H9 (cell line): ENCODE measurements around the gene CNIH1. TPM values are rescaled to one million over a fixed set of nuclear protein-coding genes. Genes with fewer than 3 reads are reported as not detected.

Experiments used
- DNase-seq: peaks from one replicate; pipeline ENCODE4 v3.0.0-alpha.2; 2017
- H2AFZ ChIP-seq: one replicate; pipeline ENCODE4 v1.6.1; 2013; ENCODE audit warnings: mild to moderate bottlenecking, low read length, control low read depth, moderate library complexity
- H2AK5ac ChIP-seq: 2 replicates; pipeline ENCODE4 v1.6.1; 2013; ENCODE audit warnings: low read length, control low read depth, mixed read lengths; ENCODE audit not compliant: insufficient read length
- H2BK120ac ChIP-seq: one replicate; pipeline ENCODE4 v1.6.1; 2013; ENCODE audit warnings: low read depth, mild to moderate bottlenecking, low read length, control low read depth, inconsistent platforms; ENCODE audit not compliant: poor library complexity, severe bottlenecking
- H2BK12ac ChIP-seq: 2 replicates; pipeline ENCODE4 v1.6.1; 2013; ENCODE audit warnings: low read length, control low read depth, mixed read lengths, low read depth; ENCODE audit not compliant: insufficient read length
- H2BK15ac ChIP-seq: 2 replicates; pipeline ENCODE4 v1.6.1; 2013; ENCODE audit warnings: low read depth, low read length, control low read depth
- H2BK20ac ChIP-seq: one replicate; pipeline ENCODE4 v1.6.1; 2013; ENCODE audit warnings: low read depth, mild to moderate bottlenecking, low read length, control low read depth, inconsistent platforms; ENCODE audit not compliant: poor library complexity, severe bottlenecking
- H2BK5ac ChIP-seq: 2 replicates; pipeline ENCODE4 v1.6.1; 2013; ENCODE audit warnings: low read length, control low read depth, mixed read lengths; ENCODE audit not compliant: insufficient read length
- H3K14ac ChIP-seq: 2 replicates; pipeline ENCODE4 v1.6.1; 2013; ENCODE audit warnings: low read length, control low read depth; ENCODE audit not compliant: insufficient read depth
- H3K18ac ChIP-seq: 2 replicates; pipeline ENCODE4 v1.6.1; 2013; ENCODE audit warnings: low read depth, mild to moderate bottlenecking, mixed read lengths, low read length, control low read depth; ENCODE audit not compliant: insufficient read length
- H3K23ac ChIP-seq: 2 replicates; pipeline ENCODE4 v1.6.1; 2013; ENCODE audit warnings: low read length, control low read depth, mixed read lengths, low read depth; ENCODE audit not compliant: insufficient read length
- H3K23me2 ChIP-seq: 2 replicates; pipeline ENCODE4 v1.6.1; 2013; ENCODE audit warnings: low read depth, mild to moderate bottlenecking, mixed read lengths, low read length, control low read depth; ENCODE audit not compliant: insufficient read length, poor library complexity, severe bottlenecking
- H3K27ac ChIP-seq: 2 replicates; pipeline ENCODE4 v1.5.1; 2013; ENCODE audit warnings: low read length, control low read depth, mixed read lengths, low read depth; ENCODE audit not compliant: insufficient read length
- H3K27me3 ChIP-seq: 2 replicates; pipeline ENCODE4 v1.6.1; 2013; ENCODE audit warnings: low read length, control low read depth, inconsistent platforms; ENCODE audit not compliant: insufficient read depth
- H3K4ac ChIP-seq: 2 replicates; pipeline ENCODE4 v1.6.1; 2013; ENCODE audit warnings: low read depth, mild to moderate bottlenecking, control low read depth, inconsistent platforms, low read length, moderate library complexity
- H3K4me1 ChIP-seq: 2 replicates; pipeline ENCODE4 v1.6.1; 2013; ENCODE audit warnings: low read length, control low read depth, inconsistent platforms; ENCODE audit not compliant: insufficient read depth
- H3K4me2 ChIP-seq: 2 replicates; pipeline ENCODE4 v1.6.1; 2013; ENCODE audit warnings: low read length, control low read depth, mixed read lengths; ENCODE audit not compliant: insufficient read length, insufficient read depth
- H3K56ac ChIP-seq: 2 replicates; pipeline ENCODE4 v1.6.1; 2013; ENCODE audit warnings: low read depth, mild to moderate bottlenecking, mixed read lengths, low read length, control low read depth; ENCODE audit not compliant: insufficient read length
- H3K79me1 ChIP-seq: 2 replicates; pipeline ENCODE4 v1.6.1; 2013; ENCODE audit warnings: low read depth, mild to moderate bottlenecking, moderate library complexity, low read length, control low read depth, inconsistent platforms; ENCODE audit not compliant: insufficient read depth, poor library complexity, severe bottlenecking
- H3K79me2 ChIP-seq: 2 replicates; pipeline ENCODE4 v1.6.1; 2013; ENCODE audit warnings: low read length, control low read depth, inconsistent platforms; ENCODE audit not compliant: insufficient read depth
- H3K9ac ChIP-seq: 2 replicates; pipeline ENCODE4 v1.6.1; 2013; ENCODE audit warnings: low read length, control low read depth, mixed read lengths; ENCODE audit not compliant: insufficient read length; ENCODE audit errors: extremely low read depth
- H3K9me3 ChIP-seq: one replicate; pipeline ENCODE4 v1.6.1; 2013; ENCODE audit warnings: low read depth, low read length, inconsistent platforms; ENCODE audit not compliant: control insufficient read depth
- H3T11ph ChIP-seq: one replicate; pipeline ENCODE4 v1.6.1; 2013; ENCODE audit warnings: mild to moderate bottlenecking, low read length, control low read depth, inconsistent platforms
- H4K20me1 ChIP-seq: one replicate; pipeline ENCODE4 v1.6.1; 2013; ENCODE audit not compliant: control insufficient read depth, insufficient read length, insufficient read depth
- H4K5ac ChIP-seq: 2 replicates; pipeline ENCODE4 v1.6.1; 2013; ENCODE audit warnings: low read depth, mild to moderate bottlenecking, mixed read lengths, low read length, control low read depth; ENCODE audit not compliant: insufficient read length
- H4K8ac ChIP-seq: replicated peaks from 2 replicates; pipeline ENCODE4 v1.6.1; 2013; ENCODE audit warnings: low read length, control low read depth, mixed read lengths, low read depth; ENCODE audit not compliant: insufficient read length
- H4K91ac ChIP-seq: 2 replicates; pipeline ENCODE4 v1.6.1; 2013; ENCODE audit warnings: low read depth, mild to moderate bottlenecking, moderate library complexity, mixed read lengths, low read length, control low read depth; ENCODE audit not compliant: insufficient read length
- H3K27ac Mint-ChIP-seq, 3 experiments: 2 replicates in 2 of 3; 3 replicates in 1 of 3; pipeline ENCODE4 v1.8.0; 2020 to 2021; ENCODE audit warnings: mixed read lengths in 3 of 3, mild to moderate bottlenecking in 1 of 3, moderate library complexity in 1 of 3
- H3K27me3 Mint-ChIP-seq: 2 replicates; pipeline ENCODE4 v1.8.0; 2021; ENCODE audit warnings: low read depth, mild to moderate bottlenecking, moderate library complexity, mixed read lengths
- H3K36me3 Mint-ChIP-seq, 3 experiments: 2 replicates in 2 of 3; 3 replicates in 1 of 3; pipeline ENCODE4 v1.8.0; 2020 to 2021; ENCODE audit warnings: low read depth in 3 of 3, mixed read lengths in 3 of 3; ENCODE audit not compliant: insufficient read depth in 1 of 3
- H3K4me1 Mint-ChIP-seq, 2 experiments: 2 replicates each; pipeline ENCODE4 v1.8.0; 2020; ENCODE audit warnings: mixed read lengths in 2 of 2
- H3K4me3 Mint-ChIP-seq, 2 experiments: 2 replicates in 1 of 2; 3 replicates in 1 of 2; pipeline ENCODE4 v1.8.0; 2020 to 2021; ENCODE audit warnings: mild to moderate bottlenecking in 2 of 2, mixed read lengths in 2 of 2, moderate library complexity in 1 of 2
- H3K9me3 Mint-ChIP-seq, 2 experiments: 2 replicates in 1 of 2; 3 replicates in 1 of 2; pipeline ENCODE4 v1.8.0; 2020; ENCODE audit warnings: mild to moderate bottlenecking in 2 of 2, mixed read lengths in 2 of 2, moderate library complexity in 1 of 2
- CTCF ChIP-seq: fragments of 200-600 bp; sonication (generic); conservative IDR thresholded peaks from 3 replicates; pipeline ENCODE4 v1.8.0; 2021; ENCODE audit warnings: antibody characterized with exemption, mild to moderate bottlenecking
- WGBS: extraction: QIAGEN DNeasy Blood & Tissue Kit; methylation state at CpG from one replicate; pipeline ENCODE4 v1.1.7; 2013; ENCODE audit warnings: missing lambda C conversion rate, low lambda C conversion rate, mixed read lengths; ENCODE audit not compliant: insufficient read length; ENCODE audit errors: extremely low coverage; 5-methylcytosine and 5-hydroxymethylcytosine counted together
- total RNA-seq: library from RNA; stranded (reverse); gene quantifications from 2 replicates; pipeline ENCODE4 v1.2.1, GENCODE V29; 2021

The CNIH1 gene
- total RNA-seq, 1 experiment from 2014 or later = 99.3 TPM

- Mint-ChIP-seq H3K36me3 (peaks cover 27 to 34% (median 31%) of the 10 kb centered on the region in 3 experiments), H3K27ac (no peak overlapping the region), H3K9me3 (peaks cover 9 to 13% of the 10 kb centered on the region in 2 experiments; a peak in 3 of 5 replicates), H3K4me3 (no peak overlapping the region), H3K4me1 (peaks cover 14 to 19% of the 10 kb centered on the region in 2 experiments), H3K27me3 (peaks cover 3% of the 10 kb centered on the region; the same call in 1 of the 2 replicates)
- Histone ChIP-seq H3K18ac (no peak overlapping the region), H4K5ac (no peak overlapping the region), H2BK5ac (no peak overlapping the region), H3K56ac (no peak overlapping the region), H3K9me3 (no peaks in the 10 kb centered on the region), H3T11ph (no peak overlapping the region), H3K14ac (no peak overlapping the region), H2BK12ac (no peak overlapping the region), H3K4me1 (peaks cover 3% of the 10 kb centered on the region), H3K4ac (no peak overlapping the region), H4K91ac (no peak overlapping the region), H4K20me1 (no peaks in the 10 kb centered on the region), H3K79me1 (no peaks in the 10 kb centered on the region), H2BK120ac (no peak overlapping the region), H2BK20ac (no peak overlapping the region), H3K4me2 (no peak overlapping the region), H3K79me2 (no peaks in the 10 kb centered on the region), H3K23ac (no peak overlapping the region), H3K27ac (no peak overlapping the region), H3K23me2 (peaks cover 7% of the 10 kb centered on the region), H2AK5ac (no peak overlapping the region), H2AFZ (no peak overlapping the region), H2BK15ac (no peak overlapping the region), H3K27me3 (no peaks in the 10 kb centered on the region), H4K8ac (no peak overlapping the region), H3K9ac (no peak overlapping the region)
- DNase-seq = no peak
- WGBS = no CpG with 5 or more reads among the region's 2 CpGs
- TF ChIP-seq CTCF = no peak
Measured at GRCh38 chr14:54399560-54399959, 41.6 kb downstream of the CNIH1 start.
